Measurements from ENCODE around the gene NLGN1.
"Not testable (repeated sequence)": the region's sequence is repeated elsewhere in the genome, so short reads cannot be mapped to it uniquely, and the experiment has no call there.

NLGN1 gene

DNA sequence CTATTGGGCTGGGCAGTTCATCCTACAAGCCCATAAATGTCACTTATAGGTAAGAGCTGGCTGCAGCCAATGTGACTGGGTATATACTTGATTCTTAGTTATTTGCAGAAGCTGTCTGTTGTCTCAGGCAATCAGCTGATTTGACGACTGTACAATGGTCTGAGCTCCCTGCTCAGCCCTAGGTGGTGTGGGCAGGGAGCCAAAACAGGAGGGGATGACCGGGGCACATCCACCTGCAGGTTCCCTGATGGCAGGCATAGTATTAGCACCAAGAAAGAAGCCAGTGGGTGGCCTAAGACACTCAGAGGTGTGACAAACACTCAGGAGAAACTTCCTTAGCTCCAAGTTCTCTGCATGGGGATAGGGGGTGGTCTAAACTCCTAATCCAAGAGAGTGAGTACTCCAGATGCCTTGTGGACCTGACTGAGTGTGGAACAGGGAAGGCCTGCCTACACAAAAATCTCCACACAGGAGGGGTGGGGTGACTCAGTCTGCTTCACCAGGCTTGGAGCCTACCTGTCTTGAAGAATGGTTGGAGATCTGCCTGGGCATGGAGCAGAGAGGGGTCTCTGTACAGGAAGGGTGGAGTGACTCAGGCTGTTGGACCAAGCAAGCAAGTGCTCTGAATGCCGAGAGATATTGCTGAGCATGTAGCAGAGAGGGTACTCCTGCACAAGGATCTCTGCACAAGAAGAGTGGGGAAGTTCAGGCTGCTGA lies 771.2 kb downstream of the NLGN1 start:
- DNase-seq (ENCODE audit: low spot score): no peak

DNA sequence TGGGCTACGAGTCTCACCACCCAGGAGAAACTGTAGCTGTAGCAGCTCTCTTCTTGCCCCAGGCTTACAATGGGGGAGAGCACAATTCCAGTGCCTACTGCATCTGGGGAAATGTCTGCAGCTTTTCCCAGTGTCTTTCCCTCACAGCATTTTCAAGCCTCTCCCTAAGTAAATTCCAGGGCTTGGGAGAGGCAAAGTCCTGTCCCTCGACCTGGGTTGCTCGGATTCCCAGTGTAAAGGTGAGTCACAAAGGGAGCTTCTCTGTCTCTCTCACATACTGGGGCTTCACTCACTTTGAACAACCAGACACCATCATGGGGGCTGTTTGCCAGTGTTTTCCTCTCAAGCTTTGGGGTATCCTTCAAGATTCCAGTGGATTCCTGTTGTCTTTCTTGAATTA lies 772.2 kb downstream of the NLGN1 start:
- no peak for DNase-seq (ENCODE audit: low spot score)

DNA sequence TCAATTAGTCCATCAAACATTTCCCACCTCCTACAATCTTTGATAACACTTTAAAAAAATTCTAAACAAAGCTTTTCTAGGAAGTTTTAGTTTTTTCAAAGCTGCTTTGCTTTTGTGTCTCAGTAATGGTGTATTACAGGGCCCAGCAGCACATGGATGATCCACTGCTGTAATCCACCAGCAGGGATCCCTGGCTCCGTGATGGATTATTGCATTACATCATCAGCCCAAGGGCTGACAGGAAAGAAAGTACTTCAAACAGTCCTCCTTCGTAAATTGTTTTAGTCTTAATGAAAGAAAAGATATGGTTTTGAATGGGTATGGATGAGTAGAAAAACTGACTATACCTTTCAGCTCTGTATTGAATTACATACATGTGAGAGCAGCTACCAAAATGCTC lies 772.7 kb downstream of the NLGN1 start:
- no peak for DNase-seq (ENCODE audit: low spot score)

DNA sequence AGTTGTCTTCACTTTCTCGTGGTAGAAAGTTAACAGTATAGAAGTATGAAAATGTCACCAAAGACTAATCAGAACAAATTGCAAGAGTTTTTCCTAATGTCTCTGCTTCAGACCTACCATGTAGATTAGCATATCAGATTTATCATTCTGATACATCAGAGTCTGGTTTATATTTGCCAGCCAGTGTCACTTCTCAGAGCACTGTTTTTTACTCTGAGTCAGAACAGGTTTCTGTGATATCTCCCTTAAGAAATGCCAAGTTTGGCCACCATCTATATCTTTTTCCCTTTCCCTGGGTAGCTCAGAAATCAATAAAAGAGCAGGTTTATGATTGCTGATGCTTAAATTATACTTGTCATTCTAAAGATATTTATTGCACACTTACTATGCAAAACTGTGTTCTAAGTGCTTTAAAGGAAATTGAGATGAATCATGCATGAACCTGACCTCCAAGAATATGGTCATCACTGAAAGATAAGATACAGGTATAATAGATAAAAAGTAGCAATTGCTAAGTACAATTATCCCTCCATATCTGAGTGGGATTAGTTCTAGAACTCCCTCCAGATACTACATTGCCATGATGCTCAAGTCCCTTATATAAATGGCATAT lies 788.9 kb downstream of the NLGN1 start:
- no peak for DNase-seq (ENCODE audit: low spot score)

DNA sequence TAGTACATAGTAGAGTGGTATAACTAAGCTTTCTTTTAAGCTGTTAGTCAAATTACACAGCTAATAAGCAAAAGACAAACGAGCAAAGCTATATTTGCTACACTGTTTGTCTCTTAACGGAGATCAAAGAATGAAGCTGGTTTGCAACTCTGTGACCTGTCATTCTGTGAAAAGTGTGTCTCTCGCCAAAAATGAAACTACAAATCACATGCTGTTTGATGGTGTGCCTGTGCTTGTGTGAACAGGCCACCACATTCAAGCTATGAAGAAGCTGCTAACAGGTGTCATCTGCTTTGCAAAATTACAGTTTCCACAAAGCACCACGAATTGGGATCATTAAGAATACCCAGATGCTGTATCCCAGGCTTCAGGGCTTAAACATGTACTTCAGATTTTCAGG lies 793.8 kb downstream of the NLGN1 start:
- DNase-seq (ENCODE audit: low spot score): no peak

DNA sequence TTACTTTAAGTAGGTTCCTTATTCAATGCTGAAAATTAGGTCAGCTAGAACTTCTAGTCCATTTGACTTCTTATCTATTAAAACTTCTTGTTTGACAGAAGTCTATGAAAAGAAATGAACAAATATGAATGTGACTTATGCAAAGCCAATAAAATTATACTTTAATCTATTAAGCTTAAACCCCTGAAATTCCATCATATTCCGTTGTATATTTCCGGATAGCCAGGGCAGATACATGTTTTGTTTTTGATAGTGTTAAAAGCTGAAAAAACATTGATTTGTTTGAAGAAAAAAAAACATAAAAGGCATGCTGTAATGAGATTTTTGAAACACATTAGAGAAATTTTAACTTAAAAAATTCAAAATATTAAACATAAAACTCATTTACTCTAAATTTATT lies 794.4 kb downstream of the NLGN1 start:
- DNase-seq (ENCODE audit: low spot score): no peak

DNA sequence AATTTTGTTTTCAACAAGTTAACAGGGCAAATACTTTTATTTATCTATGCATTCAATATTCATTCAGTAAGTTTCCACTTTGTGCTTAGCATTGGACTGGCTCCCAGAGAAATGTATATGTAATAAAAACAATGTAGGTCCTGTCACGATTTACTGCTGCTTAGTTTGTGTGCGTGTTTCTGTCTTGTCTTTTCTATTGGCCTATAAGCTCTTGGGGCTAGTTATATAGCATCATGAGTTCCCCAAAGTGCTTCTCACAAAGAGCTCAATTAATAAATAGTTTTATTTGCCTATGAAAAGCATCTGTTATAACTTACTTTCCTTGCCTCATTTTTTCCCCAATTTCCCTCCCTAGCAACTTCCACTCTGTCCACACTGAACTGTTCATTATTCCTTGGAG lies 794.9 kb downstream of the NLGN1 start:
- no peak for DNase-seq (ENCODE audit: low spot score)

DNA sequence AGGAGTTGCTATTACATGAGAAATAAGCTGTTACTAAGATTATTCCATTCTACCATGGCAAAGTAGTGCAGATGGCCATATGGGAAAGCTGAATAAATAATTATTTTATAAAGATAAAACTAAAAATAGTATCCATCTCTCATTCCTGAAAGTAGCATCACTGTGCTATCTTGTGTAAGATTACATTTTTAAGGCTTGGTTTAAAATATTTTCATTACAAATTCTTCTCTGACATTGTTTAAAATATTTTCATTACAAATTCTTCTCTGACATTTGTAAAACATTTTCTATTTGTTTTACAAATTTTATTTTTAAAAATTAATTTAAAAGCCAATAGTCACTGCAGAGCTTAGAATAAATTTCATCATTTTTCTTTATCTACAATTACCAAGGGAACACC lies 796.1 kb downstream of the NLGN1 start:
- DNase-seq (ENCODE audit: low spot score): no peak

DNA sequence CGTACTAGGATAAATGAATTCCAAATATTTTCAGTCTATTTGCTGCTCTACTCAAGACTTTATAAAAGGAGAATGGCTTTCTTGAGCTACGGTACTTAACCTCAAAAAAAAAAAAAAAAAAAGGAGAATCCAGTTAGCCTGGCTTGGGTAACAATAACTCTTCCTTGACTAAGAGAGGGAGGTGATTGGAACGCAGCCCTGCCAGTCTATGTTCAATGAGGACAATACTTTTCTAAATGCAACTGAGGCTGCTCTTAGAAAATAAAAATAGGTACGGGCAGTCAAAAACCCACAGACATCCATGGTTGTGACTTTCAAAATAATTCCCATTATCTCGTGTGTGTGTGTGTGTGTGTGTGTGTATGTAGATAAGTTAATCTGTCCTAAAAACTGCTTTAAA lies 799.9 kb downstream of the NLGN1 start:
- no peak for DNase-seq (ENCODE audit: low spot score)

DNA sequence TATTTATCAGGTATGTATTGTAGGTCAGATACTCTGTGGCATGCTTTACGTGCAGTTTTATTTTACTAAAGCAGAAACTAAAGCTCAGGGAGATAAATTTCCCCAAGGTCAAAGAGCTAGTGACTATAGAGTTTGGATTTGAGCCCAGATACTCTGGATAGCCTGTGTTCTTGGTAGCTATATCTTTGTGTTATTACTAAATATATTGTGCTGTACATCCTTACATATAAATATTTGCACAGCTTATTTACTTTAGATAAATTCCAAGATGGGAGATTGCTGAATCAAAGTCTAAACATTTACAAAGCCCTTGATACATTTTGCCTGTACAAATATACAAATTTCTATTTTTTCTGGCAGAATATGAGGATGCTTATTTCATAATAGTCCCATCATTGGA lies 800.7 kb downstream of the NLGN1 start:
- no peak for DNase-seq (ENCODE audit: low spot score)

DNA sequence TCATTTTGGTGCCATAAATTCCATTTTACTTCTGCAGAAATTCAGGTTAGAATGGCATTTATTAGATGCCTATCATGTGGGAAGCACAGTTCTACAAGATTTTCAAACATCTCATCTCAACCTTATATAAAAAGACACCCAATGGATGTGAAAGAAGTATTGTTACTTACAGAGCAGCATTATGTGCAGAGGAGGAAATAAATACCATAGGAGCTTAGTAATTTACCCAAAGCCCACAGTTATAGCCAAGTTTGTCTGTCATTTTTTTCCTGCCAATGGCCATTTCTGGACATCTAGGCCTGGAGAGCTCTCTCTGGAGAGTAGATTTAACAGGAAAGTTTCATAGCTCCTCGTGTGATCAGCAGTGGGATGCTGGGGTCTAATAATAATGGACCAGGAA lies 802.2 kb downstream of the NLGN1 start:
- DNase-seq (ENCODE audit: low spot score): no peak

DNA sequence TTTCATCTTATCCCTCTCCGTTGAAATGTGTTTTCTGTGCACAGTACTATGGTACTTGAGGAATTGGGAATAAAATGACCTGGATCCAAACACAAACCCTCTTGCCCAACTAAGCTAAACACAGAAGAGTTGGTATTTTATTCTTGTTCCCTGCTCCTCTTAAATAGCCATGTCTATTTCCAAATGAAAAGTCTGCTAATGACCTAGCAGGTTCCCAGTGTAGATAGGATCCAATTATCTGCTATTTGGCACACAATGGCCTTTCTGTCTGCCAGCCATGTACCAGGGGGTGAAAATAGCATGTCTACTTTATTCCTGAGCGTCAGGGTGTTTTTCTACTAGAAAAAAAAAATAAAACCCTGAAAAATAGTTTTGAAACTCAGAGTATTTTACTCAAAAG lies 804.6 kb downstream of the NLGN1 start:
- no peak for DNase-seq (ENCODE audit: low spot score)

DNA sequence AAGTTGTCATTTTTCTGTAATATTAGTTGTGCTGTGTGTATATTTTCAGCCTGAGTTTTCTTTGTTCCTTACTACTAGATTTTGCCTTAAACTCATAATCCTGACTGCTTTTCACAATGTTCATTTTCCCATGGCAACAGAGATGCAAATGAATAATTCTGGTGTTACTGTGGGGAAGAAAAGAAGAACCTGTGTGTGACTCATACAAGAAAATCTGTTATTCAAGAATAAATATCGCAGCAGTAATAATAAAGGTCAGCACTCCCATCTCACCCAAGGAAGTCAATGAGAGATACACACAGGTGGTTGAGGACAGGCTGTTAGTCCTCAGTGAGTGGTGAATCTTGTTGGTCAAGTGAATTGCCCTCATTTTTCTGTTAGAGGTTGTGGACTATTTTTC lies 805.0 kb downstream of the NLGN1 start:
- DNase-seq (ENCODE audit: low spot score): no peak

DNA sequence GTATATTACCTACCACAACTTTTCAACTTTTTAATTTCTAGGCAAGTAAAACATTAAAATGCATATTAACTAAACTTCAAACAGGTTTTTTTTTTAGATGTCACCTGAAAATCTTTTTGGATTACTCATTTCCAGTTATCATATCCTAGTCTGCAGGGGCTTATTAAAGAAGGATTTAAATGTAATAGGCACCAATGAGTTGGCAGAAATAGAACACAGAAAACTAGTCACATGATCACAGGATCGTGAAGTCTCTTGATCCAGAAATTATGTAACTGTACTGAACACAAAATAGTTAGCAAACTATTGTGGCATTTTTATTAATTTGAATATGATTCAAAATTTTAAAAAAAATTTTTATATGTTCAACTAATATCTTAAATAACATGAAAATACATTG lies 807.2 kb downstream of the NLGN1 start:
- DNase-seq (ENCODE audit: low spot score): no peak

DNA sequence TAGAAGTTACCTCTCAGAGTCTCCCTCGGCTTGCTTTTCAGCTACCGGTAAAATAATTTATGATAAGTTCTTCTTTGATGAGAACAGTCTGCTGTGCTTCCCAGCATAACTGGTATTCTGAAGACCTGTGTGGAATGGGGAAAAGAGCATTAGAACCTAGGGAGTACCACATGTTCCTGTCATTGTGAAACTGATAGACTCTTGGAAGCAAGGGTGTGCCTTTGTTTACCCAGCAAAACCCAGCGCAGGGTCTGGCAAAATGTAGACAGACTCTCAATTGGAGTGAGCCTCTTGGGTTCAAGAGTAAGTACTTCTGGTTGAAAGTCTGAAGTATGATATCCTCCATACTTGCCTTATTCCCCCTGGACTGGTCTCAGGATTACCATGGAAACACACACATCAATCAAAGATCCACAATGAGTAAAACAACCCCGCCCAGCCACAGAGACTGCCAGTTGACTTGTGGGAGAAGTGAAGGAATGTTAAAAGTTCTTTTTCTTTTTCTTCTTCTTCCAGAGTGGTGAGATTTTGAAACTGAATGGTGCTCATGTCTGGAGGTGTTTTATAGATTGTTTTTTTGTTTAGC lies 809.2 kb downstream of the NLGN1 start:
- DNase-seq (ENCODE audit: low spot score): no peak

DNA sequence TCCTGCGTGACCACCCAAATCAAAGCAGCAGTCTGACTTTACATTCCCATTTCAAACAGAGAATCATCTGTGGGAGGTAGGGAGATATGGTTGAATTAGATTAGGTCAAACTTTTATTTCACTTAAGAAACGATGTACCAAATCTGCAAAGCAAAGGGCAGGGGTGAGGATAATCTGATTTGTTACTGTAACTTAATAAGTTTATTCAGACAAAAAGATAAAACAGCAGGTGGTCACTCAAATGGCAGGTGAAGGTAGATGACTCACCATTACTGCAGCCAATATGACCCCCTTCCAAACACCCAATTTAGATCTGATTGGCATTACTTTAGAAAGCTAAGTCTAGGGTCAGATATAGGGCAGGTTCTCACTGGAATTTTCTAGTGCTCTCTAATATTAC lies 810.6 kb downstream of the NLGN1 start:
- no peak for DNase-seq (ENCODE audit: low spot score)

DNA sequence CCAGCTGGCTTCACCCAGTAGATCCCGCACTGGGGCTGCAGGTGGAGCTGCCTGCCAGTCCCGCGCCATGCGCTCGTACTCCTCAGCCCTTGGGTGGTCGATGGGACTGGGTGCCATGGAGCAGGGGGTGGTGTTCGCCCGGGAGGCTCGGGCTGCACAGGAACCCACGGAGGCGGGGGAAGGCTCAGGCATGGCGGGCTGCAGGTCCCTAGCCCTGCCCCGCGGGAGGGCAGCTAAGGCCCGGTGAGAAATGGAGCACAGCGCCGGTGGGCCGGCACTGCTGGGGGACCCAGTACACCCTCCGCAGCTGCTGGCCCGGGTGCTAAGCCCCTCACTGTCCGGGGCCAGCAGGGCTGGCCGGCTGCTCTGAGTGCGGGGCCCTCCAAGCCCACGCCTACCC lies 814.4 kb downstream of the NLGN1 start:
- not testable (repeated sequence) for DNase-seq (ENCODE audit: low spot score)

DNA sequence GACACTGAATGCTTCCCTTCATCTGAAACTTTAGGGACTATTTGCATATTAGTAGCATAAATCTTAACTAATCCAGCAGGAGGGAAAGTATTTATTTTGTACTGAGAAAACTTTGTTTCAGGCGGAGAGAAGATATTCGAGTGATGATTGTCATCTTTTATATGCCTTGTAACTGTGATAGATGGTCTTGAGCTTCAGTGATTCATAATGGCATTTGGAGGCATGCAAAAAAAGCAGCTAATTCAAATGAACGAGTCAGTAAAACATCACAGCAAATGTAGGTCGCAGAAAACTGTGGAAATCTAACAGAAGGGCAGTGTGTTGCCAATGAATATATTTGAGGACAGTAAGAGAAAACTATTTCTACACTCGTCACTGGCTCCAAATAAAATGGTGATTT lies 817.9 kb downstream of the NLGN1 start:
- DNase-seq (ENCODE audit: low spot score): no peak

DNA sequence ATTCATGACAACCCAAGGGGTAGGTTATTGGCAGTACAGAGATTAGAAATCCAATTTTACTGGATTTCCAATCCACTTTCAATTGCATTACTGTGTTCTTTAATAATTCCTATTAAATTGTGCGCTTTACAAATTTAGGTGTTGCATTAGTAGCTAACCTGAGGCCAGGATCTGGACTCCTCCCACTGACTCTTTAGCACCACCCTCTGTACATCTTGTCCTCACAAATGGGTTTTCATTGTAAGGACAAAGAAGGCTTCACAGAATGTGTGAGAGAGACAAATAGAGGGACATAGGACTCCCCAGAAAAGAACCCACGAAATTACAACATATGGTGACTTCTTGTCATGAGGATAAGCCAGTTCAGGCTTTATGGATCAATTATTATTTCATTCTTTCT lies 818.5 kb downstream of the NLGN1 start:
- no peak for DNase-seq (ENCODE audit: low spot score)

DNA sequence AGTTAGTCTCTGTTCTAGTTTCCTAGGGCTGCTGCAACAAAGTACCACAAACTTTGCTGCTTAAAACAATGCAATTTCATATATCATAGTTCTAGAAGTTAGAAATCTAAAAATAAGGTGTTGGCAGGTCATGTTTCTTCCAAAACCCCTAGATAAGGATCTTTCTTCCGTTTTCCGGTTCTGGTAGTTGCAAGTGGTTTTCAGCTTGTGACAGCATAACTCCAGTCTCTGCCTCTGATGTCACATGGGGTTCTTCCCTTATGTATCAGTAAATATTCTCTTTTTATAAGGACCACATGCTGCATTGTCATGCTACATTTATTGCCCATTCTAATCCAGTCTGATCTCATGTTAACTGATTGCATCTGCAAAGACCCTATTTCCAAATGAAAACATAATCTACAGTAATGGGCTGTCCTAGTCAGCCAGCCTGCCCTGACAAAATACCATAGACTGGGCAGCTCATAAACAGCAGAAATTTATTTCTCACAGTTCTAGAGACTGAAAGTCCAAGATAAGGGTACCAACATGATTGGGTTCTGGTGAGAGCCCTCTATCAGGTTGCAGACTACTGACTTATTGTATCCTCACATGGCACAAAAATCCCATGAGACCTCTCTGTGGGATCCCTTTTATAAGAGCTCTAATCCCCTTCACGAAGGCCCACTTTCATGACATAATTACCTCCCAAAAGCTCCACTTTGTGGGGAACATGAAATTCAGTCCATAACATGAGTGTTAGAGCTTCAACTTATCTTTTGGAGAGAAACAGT lies 819.6 kb downstream of the NLGN1 start:
- DNase-seq (ENCODE audit: low spot score): no peak

DNA sequence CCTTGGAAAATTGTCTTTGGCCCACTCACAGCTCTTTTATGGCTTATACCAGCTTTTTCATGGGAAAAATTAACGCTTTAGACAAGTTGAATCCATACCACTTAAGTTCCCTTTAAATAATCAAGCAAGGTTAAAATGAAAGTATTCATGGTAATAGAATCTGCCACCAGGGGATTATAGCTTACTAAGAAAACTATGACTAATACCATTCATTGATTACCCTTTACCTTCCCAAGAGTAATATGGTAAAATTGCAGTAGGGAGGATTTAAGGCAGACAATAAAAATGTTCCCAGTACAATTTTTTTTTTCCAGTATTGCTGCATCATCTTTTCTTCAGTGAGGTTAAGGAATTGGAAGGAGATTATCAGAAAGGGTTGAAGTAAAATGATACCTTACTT lies 820.5 kb downstream of the NLGN1 start:
- no peak for DNase-seq (ENCODE audit: low spot score)

DNA sequence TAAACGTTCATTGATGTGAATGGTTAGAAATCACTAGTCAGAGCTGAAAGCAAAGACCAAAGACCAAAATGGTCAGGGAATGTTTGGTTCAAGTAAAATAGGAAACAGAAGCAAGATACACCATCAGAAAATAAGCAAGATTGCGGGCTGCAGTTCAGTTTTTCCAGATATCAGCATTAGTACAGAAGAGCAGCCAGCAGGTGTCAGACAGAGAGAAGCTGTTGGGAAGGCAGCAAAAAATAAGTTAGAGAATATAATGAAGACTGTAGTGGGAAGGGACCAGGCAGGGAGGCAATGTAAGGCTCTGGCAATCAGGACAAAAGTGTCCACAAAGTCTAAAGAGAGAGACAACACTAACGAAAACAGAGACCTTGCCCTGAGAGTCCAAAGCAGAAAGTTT lies 822.2 kb downstream of the NLGN1 start:
- no peak for DNase-seq (ENCODE audit: low spot score)

Data from CD4-positive, alpha-beta T cell treated with Interleukin-2 at 100 ng/mL for 4 hours (primary cell).